Spinal cord (tissue), 10 donors: Measurements from ENCODE around the gene ICA1L. TPM values are rescaled to one million over a fixed set of nuclear protein-coding genes. Genes with fewer than 3 reads are reported as not detected.
"Not testable (repeated sequence)": the region's sequence is repeated elsewhere in the genome, so short reads cannot be mapped to it uniquely, and the experiment has no call there.

ENCODE experiments used
- DNase-seq, 6 donors: peaks; one replicate each; pipeline versions ENCODE4 v3.0.0 to v3.0.0-alpha.2; 2013 to 2015; ENCODE audit warnings: low spot score in 6 of 6, low read depth in 4 of 6
- H3K27ac ChIP-seq: one replicate; pipeline ENCODE4 v1.5.1; 2013; ENCODE audit warnings: low read depth, low read length, control low read depth
- H3K27me3 ChIP-seq: one replicate; pipeline ENCODE4 v1.6.1; 2013; ENCODE audit warnings: low read length; ENCODE audit not compliant: control insufficient read depth, insufficient read depth
- H3K36me3 ChIP-seq: one replicate; pipeline ENCODE4 v1.6.1; 2013; ENCODE audit warnings: low read length; ENCODE audit not compliant: control insufficient read depth, insufficient read depth
- H3K4me1 ChIP-seq: one replicate; pipeline ENCODE4 v1.6.1; 2013; ENCODE audit warnings: low read length; ENCODE audit not compliant: control insufficient read depth, insufficient read depth
- H3K4me3 ChIP-seq: one replicate; pipeline ENCODE4 v1.5.1; 2013; ENCODE audit warnings: low read depth, low read length, control low read depth
- H3K9me3 ChIP-seq: one replicate; pipeline ENCODE4 v1.6.1; 2013; ENCODE audit warnings: low read length; ENCODE audit not compliant: control insufficient read depth, insufficient read depth
- WGBS: methylation state at CpG from one replicate; pipeline ENCODE4 v1.1.5; 2013; ENCODE audit warnings: missing lambda C conversion rate; ENCODE audit not compliant: insufficient coverage; 5-methylcytosine and 5-hydroxymethylcytosine counted together
- long read RNA-seq, 4 donors: transcript quantifications; one replicate each; lab custom pipeline, GENCODE V29; 2026
- polyA plus RNA-seq, 2 donors: library from polyadenylated mRNA; unstranded; fragments of 120-200 nt; gene quantifications; one replicate each; pipeline ENCODE4 v1.2.1, GENCODE V29; 2013; ENCODE audit not compliant: insufficient read length in 2 of 2
- total RNA-seq, 2 donors: library from RNA; depleted of rRNA in 1 of 2; stranded (reverse); fragments of 120-200 nt in 1 of 2; fragments of >200 nt in 1 of 2; gene quantifications; one replicate each; pipeline versions ENCODE4 v1.2.3 to v1.2.4, GENCODE V29; 2013 to 2014
- donor health status: healthy.

Gene ICA1L
- total RNA-seq: 10 to 100 TPM; 33.0 to 55.8 TPM
- 10 to 100 TPM; 35.9 to 44.3 TPM for polyA plus RNA-seq
- long read RNA-seq, donor 1, partial matches to known transcripts: 21 of 23 reads
- long read RNA-seq, donor 1, other reads (novel, unspliced or antisense): 0 of 23 reads
- long read RNA-seq, donor 2, partial matches to known transcripts: 0 of 1 reads
- long read RNA-seq, donor 2, other reads (novel, unspliced or antisense): 0 of 1 reads
- long read RNA-seq, donor 3, partial matches to known transcripts: 0 of 1 reads
- long read RNA-seq, donor 3, other reads (novel, unspliced or antisense): 0 of 1 reads
- long read RNA-seq, donor 4: 0 reads

- WGBS: under 1% methylated on average over 83 of the region's 93 CpGs
- H3K36me3 ChIP-seq: no peaks in the 10 kb centered on the region
- peak within 1 kb of the TSS; percentile 90 for H3K27ac ChIP-seq
- peaks cover 4% of the 10 kb centered on the region for H3K4me1 ChIP-seq
- H3K4me3 ChIP-seq: peak within 1 kb of the TSS; percentile 66
- DNase-seq: peak; percentile 52 to 93 (median 72)
- H3K27me3 ChIP-seq: no peaks in the 10 kb centered on the region
- H3K9me3 ChIP-seq: no peaks in the 10 kb centered on the region
These were observed at the start of gene ICA1L for GRCh38 chr2:202871300-202872141. ICA1L (minus strand) TSS chr2:202871766; CDS start chr2:202829009, 42,757 bp downstream.

- Histone ChIP-seq H3K4me1 (no peaks in the 10 kb centered on the region), H3K4me3 (no peak overlapping the region), H3K36me3 (peaks cover 13% of the 10 kb centered on the region), H3K27me3 (no peaks in the 10 kb centered on the region), H3K27ac (no peak overlapping the region), H3K9me3 (no peaks in the 10 kb centered on the region)
- no CpG with 5 or more reads among the region's 1 CpG for WGBS
- DNase-seq: no peak
These were observed 47.3 kb upstream of the ICA1L start for GRCh38 chr2:202918860-202919259.

GRCh38 chr2:202912342-202913201, 41.0 kb upstream of the ICA1L start:
- H3K27me3 ChIP-seq, H3K36me3 ChIP-seq, H3K9me3 ChIP-seq, H3K4me1 ChIP-seq: not testable (repeated sequence)
- peak in 3 of 6 donors; percentile 17 to 48 (median 39) for DNase-seq
- peak overlapping the region; percentile 98 for H3K4me3 ChIP-seq
- peak overlapping the region; percentile 97 for H3K27ac ChIP-seq
- 0% methylated on average over 1 of the region's 49 CpGs for WGBS

GRCh38 chr2:202911512-202912341, 40.2 kb upstream of the ICA1L start, which contains the start of the genes CARF and WDR12:
CARF (plus strand) TSS chr2:202912275; CDS start chr2:202941903, 29,628 bp downstream.
WDR12 (minus strand) TSS chr2:202911673; CDS start chr2:202911476, 197 bp downstream.
- Histone ChIP-seq H3K36me3 (no peaks in the 10 kb centered on the region), H3K4me1 (peaks cover 4% of the 10 kb centered on the region), H3K27ac (peak within 1 kb of the TSS; percentile 97), H3K27me3 (no peaks in the 10 kb centered on the region), H3K9me3 (no peaks in the 10 kb centered on the region), H3K4me3 (peak within 1 kb of the TSS; percentile 98)
- DNase-seq: peak; percentile 93 to 99 (median 98)
- 0% methylated on average over 23 of the region's 39 CpGs for WGBS

GRCh38 chr2:202911203-202911511, 39.6 kb upstream of the ICA1L start:
- H3K4me1 ChIP-seq: peaks cover 4% of the 10 kb centered on the region
- peak overlapping the region; percentile 98 for H3K4me3 ChIP-seq
- H3K27ac ChIP-seq: peak overlapping the region; percentile 97
- H3K27me3 ChIP-seq: no peaks in the 10 kb centered on the region
- H3K9me3 ChIP-seq: no peaks in the 10 kb centered on the region
- H3K36me3 ChIP-seq: no peaks in the 10 kb centered on the region
- no peak for DNase-seq
- 0% methylated on average over 7 of the region's 8 CpGs for WGBS

- H3K27ac ChIP-seq: no peak overlapping the region
- no peaks in the 10 kb centered on the region for H3K9me3 ChIP-seq
- H3K36me3 ChIP-seq: no peaks in the 10 kb centered on the region
- 29% methylated on average over 1 of the region's 3 CpGs for WGBS
- H3K4me1 ChIP-seq: peaks cover 4% of the 10 kb centered on the region
- H3K27me3 ChIP-seq: no peaks in the 10 kb centered on the region
- DNase-seq: no peak
- peak overlapping the region; percentile 98 for H3K4me3 ChIP-seq
These were observed 39.1 kb upstream of the ICA1L start for GRCh38 chr2:202910698-202911097.

- not testable (repeated sequence) for H3K4me1 ChIP-seq, DNase-seq, H3K36me3 ChIP-seq, H3K27ac ChIP-seq, H3K27me3 ChIP-seq, H3K9me3 ChIP-seq
- no CpG with 5 or more reads among the region's 5 CpGs for WGBS
- H3K4me3 ChIP-seq: peak overlapping the region; percentile 98
These were observed 38.7 kb upstream of the ICA1L start for GRCh38 chr2:202910250-202910649.

GRCh38 chr2:202909394-202910192, 38.0 kb upstream of the ICA1L start:
- H3K27me3 ChIP-seq: no peaks in the 10 kb centered on the region
- WGBS: 100% methylated on average over 4 of the region's 6 CpGs
- H3K4me1 ChIP-seq: peaks cover 4% of the 10 kb centered on the region
- no peak overlapping the region for H3K4me3 ChIP-seq
- peaks cover 2% of the 10 kb centered on the region for H3K9me3 ChIP-seq
- no peaks in the 10 kb centered on the region for H3K36me3 ChIP-seq
- H3K27ac ChIP-seq: no peak overlapping the region
- DNase-seq: no peak
